DND-41 (cell line): Measurements from ENCODE around the gene SCNN1A.

Experiments used
- CTCF ChIP-seq: IDR thresholded peaks from 2 replicates; pipeline ENCODE4 v1.5.1; 2012; ENCODE audit warnings: borderline replicate concordance, low read length, moderate library complexity, mild to moderate bottlenecking; ENCODE audit not compliant: poor library complexity, severe bottlenecking; ENCODE audit errors: extremely low read depth
- EZH2 ChIP-seq: IDR thresholded peaks from 3 replicates; pipeline ENCODE4 v1.6.1; 2012; ENCODE audit warnings: borderline replicate concordance, low read depth, mild to moderate bottlenecking, moderate library complexity, low read length, inconsistent platforms; ENCODE audit not compliant: severe bottlenecking

GRCh38 chr12:6392504-6392903 is 17.1 kb upstream of the SCNN1A start:
- TF ChIP-seq CTCF (no peak), EZH2 (no peak)
